Activated T-cell treated with anti-CD3 and anti-CD28 coated beads for 24 hours (primary cell): ENCODE data around the gene GPR62.
"Not testable (repeated sequence)": the region's sequence is repeated elsewhere in the genome, so short reads cannot be mapped to it uniquely, and the experiment has no call there.

ENCODE experiments used
- DNase-seq: peaks from one replicate; pipeline ENCODE4 v3.0.0-alpha.2; 2020; ENCODE audit warnings: low read depth

GPR62 gene

DNA sequence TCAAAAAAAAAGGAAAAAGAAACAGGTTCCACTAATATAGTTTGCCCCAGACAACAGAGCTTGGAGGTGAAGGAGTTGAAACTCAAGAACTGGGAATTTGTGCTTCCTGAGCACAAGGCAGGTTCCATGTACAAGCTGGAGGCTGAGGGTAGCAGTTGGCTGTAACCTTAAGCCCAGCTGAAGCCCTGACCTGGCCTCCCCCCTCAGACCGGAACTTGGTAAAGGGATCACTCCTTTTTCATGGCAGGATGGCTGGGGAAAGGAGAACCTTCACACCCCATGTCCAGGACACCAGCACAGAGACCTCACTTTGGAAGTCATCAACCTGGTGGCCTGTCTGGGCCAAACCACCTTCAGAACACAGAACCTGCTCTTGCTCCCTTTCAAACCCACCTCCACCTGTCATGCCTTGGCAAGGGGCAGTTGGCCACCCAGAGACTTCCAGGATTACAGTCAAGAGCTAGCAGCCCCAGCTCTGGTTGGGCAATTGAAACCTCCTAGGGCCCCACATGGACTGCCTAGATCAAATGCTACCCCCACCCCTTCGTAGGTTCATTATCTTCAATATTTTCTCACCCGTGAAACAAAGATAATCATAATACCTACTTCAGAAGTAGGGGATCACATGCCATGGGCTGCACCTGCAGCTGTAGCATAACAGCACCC is 37.0 kb downstream of the GPR62 start:
- DNase-seq = no peak

- DNase-seq = not testable (repeated sequence)
These were observed 38.5 kb downstream of the GPR62 start for GRCh38 chr3:51993657-51994056.

DNA sequence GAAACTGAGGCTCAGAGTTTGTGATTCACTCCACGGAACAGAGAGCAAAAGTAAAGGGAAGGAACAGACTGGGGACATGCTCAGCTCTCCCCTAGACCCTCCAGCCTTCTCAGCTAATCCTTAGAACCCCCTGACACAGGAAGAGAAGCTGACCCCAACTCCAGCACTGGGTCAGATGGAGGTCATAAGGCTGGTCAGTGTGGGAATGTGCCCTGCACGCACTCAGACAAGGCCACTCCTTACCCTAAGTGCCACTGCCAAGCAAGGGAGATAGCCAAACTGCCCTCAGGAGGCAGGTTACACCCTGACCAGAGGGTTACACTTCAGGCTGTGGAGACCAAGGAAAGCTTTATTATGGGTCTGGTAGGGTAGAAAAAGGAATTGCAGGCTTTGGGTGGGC is 39.3 kb downstream of the GPR62 start:
- no peak for DNase-seq

- DNase-seq = peak; percentile 91
These were observed 40.4 kb downstream of the GPR62 start, which contains the start of gene RPL29 for GRCh38 chr3:51995346-51996163. RPL29 (minus strand) TSS chr3:51995895; CDS start chr3:51995461, 434 bp downstream.

DNA sequence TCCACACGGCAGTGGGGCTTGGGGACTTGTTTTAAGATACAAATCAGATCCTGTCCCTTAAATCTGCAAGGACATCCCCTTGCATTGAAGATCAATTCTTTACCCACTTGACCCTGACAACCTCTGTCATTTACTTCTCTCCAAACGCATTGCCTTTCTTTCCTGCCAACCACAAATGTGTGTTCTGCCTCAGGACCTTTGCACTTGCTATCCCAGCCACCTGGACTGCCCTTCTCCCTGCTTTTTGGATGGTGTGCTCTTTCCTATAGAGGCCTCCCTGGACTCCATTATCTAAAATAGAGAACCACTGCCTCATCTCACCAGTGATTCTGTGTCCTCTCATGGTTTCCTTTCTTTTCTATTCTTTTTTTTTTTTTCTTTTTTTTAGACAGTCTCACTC is 42.0 kb downstream of the GPR62 start:
- DNase-seq = no peak

GRCh38 chr3:51997935-51998596 is 42.9 kb downstream of the GPR62 start:
- no peak for DNase-seq

DNA sequence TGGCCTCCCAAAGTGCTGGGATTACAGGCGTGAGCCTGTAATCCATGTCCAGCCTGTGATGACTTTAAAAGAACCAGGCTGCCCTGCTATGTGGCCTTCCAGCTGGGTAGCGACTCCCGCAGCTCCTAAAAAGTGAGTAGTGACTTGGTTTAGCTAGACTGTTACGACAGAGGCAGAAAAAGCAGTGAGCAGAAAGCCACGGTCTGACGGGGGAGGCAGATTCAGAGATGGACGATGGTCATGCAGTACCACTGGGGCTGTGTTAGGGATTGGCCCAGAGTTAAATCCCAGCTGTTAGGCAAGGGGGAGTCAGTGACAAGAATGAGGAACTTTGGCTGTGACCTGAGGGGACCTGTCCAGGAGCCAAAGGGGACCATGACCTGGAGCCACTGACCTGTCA is 43.6 kb downstream of the GPR62 start:
- no peak for DNase-seq

DNA sequence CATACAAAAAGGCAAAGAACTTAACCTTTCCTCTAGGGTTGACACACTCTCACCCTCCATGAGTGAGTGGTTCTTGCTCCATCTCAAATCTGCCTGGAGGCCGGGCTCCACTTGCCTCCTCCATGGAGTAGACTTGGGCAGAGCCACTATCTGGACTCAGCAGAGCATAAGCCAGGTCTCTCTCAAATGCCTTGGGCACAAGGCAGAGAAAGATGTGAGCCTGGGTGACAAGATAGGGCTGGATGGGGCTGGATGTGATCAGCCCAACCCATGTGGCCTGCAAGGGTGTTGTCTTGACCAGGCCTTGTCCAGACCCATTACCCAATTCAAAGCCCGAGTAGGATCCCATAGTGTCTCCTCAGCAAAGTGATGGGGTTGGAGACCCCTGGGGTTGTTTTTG is 44.7 kb downstream of the GPR62 start:
- no peak for DNase-seq

DNA sequence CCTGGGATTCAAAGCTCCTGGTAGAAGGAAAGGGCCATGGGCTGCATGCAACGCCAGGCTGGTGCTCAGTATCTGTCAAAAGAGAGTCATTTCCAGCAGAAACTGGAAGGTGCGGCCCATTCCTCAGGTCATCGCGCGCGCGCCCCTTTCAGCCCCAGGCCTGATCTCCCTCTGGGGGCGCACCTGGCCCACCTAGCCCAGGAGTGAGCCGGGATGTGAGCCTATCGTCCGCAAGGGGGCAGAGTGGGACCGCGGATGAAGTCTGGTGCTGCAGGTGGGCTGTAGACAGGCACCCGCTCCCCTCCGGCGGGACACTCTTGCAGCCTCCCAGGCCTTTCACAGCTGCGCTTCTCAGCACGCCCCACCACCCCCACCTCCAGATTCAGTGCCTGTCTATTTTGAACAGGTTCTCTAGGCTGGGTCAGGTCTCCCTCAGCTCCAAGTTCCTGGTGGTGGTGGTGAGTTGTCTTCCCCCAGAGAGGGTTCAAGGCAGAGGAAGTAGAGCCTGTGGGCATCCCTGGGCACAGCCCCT is 46.3 kb downstream of the GPR62 start:
- DNase-seq = peak; percentile 78

GRCh38 chr3:52002748-52003147 is 47.6 kb downstream of the GPR62 start:
- DNase-seq = no peak

DNA sequence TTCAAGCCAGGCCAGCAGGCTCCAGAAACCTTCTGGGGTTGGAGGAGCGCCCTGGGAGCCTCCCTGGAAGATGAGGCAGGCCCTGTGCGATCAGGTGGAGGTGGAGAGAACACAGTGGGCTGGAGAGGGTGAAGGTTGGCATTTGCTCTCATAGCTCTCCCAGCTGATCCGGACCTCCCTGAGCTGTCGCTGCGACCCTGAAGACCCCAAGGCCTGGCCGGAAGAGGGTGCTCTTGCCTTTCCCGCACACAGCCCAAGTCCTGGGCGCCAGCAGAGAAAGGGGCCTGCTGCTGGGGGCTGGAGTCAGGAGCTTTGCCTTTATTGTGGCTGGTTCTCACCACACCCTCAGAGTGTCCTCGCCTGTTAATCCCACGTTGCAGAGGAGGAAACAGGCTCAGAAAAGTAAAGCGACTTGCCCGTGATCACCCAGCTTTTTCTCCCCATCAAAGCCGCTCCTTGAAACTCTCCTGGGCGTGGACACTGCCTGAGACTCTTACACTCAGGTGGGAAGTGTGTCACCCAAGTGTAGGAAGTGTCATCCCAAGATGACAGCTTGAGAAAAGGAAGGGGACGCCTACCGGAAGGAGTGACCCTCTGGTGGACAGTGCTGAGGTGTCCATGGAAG is 49.1 kb downstream of the GPR62 start:
- no peak for DNase-seq

- no peak for DNase-seq
These were observed 49.8 kb downstream of the GPR62 start for GRCh38 chr3:52004906-52005395.

- DNase-seq = no peak
These were observed 50.4 kb downstream of the GPR62 start for GRCh38 chr3:52005571-52005986.

DNA sequence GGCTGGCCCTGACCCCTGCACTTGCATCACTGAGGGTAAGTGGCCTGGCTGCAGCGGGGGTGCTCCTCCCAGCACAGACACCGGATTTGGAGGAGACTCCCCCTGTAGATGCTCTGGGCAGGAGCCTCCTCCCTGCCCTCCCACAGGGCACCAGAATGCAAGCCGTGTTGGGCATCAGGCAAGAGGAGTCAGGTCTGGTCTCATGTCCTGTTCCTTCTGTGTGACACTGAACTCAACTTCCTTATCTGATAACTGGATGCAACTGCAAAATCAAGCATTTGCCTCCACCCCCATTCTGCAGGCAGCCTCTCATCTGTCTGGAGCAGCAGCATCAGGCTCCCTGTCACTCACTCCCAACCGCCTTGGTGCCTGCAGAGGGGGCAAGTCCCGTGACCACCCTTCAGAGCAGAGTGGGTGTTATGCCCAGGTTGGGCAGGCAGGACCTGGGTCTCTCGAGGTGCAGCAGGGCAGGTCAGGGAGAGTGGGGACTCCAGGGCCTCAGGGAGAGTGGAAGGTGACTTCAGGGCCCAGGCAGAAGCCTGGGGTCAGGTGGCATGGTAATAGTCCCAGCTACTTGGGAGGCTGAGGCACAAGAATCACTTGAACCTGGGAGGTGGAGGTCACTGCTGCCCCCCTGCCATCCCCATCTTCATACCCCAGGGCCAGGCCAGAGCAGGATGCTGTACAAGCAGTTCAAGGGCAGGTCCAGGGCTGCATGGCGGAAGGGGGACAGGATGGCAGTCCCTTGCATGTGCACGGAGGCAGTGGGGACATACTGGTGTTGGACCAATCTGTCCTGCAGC is 51.0 kb downstream of the GPR62 start:
- no peak for DNase-seq

DNA sequence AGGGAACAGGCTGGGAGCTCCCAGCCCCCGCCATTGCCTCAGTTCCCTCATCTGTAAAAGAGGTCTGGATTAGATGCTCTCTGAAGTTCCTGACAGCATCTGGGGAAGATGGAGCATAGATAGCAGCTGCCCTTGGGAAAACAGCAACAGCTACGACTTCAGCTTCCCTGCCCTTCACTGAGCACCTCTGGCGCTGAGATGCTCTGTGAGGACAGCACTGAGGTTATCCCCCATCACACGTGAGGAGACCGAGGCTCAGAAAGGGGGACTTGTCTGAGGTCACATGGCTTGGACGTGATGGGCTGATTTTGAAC is 51.6 kb downstream of the GPR62 start:
- DNase-seq = no peak
